HG02973 (cell line): ENCODE data around the gene ANKS1A.
"Not testable (repeated sequence)": the region's sequence is repeated elsewhere in the genome, so short reads cannot be mapped to it uniquely, and the experiment has no call there.

Experiments
- ATAC-seq: cut with Tn5 transposase; IDR thresholded peaks from one replicate; pipeline ENCODE4 v1.9.1; 2021; ENCODE audit warnings: moderate library complexity; ENCODE audit not compliant: unreplicated experiment

ANKS1A gene

DNA sequence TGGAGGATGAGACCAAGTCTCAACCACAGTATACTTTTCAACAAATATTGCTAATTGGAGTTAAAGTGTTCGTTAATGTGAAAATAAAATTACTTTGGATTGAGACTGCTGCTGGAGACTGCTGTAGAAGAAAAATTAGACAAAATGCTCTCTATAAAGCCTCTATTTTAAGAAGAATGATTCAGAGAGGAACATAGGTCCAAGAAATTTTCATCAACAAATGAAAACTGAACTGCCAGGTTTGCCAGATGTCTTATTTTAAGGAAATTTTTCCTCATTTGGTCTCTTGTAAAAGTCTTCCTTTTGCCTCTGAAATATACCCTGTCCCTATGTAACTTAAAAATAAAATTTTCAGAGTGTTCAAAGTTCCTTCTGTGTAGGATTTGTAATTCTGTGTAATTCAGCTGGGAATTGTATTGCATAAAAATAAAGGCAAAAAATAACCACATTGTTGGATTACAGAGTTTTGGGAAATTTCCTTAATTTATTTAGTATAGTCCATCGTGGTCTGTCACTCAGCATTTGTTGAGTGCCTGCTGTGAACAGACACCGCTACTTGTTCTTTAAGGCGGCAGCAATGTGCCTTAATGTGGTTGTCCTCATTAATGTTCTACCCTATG, 27.4 kb downstream of the ANKS1A start:
- no peak for ATAC-seq

DNA sequence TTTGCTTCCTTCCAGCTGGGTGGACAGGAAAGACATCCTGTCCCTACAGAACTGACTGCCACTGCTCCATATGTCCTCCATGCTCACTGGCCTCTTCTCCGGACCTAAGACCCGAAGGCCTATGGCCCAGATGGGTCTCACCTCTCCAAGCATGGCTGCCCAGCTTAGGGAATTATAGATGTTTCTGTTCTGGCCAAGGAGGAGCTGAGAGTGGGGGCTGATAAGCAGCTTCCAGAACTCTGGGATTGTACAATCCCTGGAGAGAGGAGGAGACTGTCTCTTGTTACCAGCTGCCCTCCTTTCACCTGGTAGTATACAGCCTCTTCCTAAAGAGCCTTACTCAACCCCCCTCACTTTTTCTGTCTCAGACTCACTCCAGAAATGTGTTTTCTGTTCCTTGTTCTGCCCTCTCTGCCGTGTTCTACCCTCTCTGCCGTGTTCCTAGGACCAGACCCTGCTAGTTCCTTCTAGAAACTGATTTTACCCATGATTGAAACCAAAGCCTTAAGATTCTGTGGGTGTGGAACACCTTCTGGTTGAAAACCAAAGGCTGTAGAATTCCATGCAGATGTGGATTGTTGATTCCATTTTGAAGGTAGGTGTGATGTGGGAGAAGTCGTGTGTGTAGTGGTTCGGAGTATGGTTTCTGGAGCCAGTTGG, 28.7 kb downstream of the ANKS1A start:
- no peak for ATAC-seq

GRCh38 chr6:34919651-34920050, 30.6 kb downstream of the ANKS1A start:
- no peak for ATAC-seq

DNA sequence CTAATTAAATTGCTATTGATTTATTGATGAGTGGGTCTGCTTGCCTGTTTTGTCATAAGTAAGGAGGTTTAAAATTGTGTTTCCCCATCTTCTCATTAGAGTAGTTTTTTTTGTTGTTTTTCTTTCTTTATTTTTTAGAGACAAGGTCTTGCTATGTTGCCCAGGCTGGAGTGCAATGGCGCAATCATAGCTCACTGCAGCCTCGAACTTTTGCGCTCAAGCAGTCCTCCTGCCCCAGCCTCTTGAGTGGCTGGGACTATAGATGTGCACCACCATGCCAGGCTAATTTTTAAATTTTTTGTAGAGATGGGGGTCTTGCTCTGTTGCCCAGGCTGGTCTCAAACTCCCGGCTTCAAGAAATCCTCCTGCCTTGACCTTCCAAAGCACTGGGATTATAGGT, 31.0 kb downstream of the ANKS1A start:
- no peak for ATAC-seq

DNA sequence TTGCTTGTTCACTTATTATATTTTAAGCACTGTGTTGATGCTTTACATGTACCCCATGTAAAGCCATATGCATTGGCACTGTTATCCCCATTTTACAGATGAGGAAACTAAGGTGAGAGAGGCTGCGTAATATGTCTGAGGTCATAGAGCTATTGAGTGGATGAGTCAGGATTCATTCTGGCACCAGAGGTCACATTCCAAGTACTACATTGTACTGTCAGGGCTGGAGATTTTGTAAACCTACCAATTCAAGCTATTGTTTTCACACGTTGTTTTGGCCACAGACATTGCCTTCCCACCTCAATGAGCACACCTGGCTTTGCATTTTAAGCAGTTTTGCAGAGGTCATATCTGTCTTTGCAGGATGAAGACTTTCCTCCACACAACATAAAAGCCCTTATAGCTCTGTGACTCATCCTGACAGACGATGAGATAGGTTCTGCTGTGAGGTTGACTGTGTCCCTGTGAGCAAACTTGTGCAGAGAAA, 33.2 kb downstream of the ANKS1A start:
- no peak for ATAC-seq

DNA sequence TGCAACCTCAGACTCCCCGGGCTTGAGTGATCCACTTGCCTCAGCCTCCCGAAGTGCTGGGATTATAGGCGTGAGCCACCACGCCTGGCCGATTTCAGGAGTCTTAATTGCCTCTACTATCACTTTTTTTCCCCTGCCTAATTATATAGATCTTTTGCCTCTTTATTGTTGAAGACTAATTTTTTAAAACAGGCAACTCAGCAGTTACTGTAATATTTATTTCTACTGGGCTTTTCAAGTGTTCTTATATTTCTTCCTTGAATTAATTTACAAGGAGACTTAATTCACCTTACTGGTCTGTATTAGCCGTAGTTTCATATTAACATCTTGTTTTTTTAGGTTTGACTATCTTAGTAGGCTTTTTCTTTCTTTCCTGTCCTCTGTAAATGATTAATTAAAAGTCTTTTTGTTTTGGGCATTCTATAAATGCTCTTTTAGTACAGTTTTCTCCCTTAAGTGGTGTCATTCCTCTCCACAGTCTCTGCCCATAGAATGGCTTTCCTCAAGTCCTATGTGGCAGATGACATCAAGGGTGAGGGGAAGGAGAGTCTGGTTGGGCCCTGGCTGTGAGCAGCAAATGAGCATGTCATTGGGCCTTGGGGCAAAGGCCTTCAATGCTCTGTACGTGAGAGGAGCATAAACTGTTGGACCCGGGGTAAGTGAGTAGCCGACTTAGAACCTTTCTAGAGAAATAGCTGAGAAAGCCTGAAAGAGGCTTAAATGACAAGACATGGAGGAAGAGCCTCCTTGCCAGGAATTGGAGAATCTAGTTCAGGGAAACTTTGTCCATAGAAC, 36.0 kb downstream of the ANKS1A start:
- no peak for ATAC-seq

- no peak for ATAC-seq
Observed at GRCh38 chr6:34926655-34927054, 37.6 kb downstream of the ANKS1A start.

DNA sequence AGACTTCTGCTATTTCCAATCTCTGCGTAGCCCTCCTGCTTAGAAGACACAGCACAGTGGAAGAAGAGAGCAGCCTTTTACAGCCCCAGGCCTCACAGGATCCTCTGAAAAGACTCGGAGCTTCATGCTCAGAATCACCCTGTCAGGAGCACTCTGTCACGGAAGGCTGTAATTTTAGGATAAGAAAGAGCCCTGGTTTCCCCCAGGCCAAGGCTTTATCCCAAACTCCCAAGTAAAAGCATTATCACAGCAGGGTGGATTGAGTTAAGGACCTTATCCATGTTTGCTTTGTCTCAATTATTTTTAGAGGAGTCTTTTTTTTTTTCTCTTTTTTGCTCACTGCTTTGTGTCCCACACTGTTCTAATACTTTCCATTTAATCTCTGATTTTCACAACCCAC, 39.2 kb downstream of the ANKS1A start:
- no peak for ATAC-seq

GRCh38 chr6:34928695-34929094, 39.6 kb downstream of the ANKS1A start:
- no peak for ATAC-seq

GRCh38 chr6:34929241-34929978, 40.4 kb downstream of the ANKS1A start:
- no peak for ATAC-seq

GRCh38 chr6:34930221-34930620, 41.2 kb downstream of the ANKS1A start:
- no peak for ATAC-seq

DNA sequence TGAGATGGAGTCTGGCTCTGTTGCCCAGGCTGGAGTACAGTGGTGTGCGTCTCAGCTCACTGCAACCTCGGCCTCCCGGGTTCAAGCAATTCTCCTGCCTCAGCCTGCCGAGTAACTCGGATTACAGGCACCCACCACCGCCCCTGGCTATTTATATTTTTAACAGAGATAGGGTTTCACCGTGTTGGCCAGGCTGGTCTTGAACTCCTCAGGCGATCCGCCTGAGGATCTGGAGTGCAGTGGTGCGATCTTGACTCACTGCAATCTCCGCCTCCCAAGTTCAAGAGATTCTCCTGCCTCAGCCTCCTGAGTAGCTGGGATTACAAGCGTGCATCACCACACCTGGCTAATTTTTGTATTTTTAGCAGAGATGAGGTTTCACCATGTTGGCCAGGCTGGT, 43.1 kb downstream of the ANKS1A start:
- not testable (repeated sequence) for ATAC-seq

- no peak for ATAC-seq
Observed at GRCh38 chr6:34934516-34934915, 45.5 kb downstream of the ANKS1A start.

- ATAC-seq: no peak
Observed at GRCh38 chr6:34938268-34938667, 49.2 kb downstream of the ANKS1A start.

DNA sequence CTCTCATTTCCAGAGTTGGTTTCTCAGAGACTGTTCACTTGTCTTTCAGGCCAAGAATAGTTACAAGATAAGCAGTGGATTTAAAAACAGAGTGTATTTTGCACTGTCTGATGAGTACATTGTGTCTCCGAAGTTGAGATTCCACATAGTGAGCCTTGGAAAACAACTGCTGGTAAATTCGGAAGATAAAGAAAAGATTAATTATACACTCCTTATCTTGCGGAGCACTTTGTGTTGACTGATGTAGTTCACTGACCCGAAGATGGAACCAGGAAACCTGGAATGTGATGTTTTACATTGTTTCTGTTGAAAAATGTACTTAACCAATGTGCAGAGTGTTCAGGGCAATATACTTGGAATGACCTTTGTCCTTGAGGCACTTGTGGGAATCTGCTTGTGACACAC, 51.0 kb downstream of the ANKS1A start:
- no peak for ATAC-seq

- ATAC-seq: no peak
Observed at GRCh38 chr6:34941421-34941820, 52.4 kb downstream of the ANKS1A start.

DNA sequence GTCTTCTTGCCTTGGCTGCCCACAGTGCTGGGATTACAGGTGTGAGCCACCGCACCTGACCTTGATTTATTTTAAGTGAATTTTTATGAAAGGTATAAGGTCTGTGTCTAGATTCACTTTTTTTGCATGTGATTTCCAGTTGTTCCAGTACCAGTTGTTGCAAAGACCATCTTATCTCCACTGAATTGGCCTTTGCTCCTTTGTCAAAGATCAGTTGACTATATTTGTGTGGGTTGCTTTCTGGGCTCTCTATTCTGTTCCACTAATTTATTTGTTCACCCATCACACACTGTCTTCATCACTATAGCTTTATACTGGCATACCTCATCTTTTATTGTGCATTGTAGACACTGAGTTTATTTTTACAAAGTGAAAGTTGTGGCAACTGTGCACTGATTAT, 56.3 kb downstream of the ANKS1A start:
- ATAC-seq: no peak

- ATAC-seq: no peak
Observed at GRCh38 chr6:34947561-34947960, 58.5 kb downstream of the ANKS1A start.

DNA sequence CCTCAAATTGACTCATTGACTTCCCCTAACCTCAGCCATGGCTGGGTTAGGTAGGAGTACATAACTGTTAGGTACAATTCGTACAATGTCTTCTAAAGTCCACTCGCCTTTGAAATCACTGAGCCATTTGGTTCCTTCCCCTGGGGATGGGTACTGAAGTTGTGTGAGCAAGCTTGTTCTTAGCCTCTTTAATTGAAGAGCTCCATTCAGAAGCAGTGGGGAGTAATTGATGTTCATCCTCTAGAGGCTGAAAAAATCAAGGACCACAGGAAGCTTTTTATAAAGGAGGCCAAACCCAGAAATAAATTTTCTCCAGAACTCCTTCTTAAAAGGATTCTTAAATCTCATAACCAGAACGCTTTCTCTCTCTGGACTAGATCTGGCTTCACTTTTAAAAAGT, 60.6 kb downstream of the ANKS1A start:
- ATAC-seq: no peak

DNA sequence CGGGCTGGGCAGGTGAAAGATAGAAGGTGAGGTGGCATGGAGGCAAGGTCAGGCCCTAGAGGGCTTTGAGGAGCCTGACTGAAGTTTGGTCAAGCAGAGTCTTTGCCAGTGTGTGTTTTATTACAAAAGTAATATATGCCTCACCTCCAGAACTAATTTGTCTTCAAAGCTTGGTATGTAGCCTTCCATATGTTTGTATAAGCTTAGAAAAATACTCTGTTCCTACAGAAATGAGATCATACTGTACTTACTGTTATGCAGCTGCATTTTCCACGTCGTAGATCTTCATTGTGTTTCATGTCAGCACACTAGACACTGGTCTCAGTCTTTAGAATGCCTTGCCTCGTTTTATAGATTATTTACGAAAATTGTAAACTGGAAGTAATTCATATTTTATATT, 61.8 kb downstream of the ANKS1A start:
- no peak for ATAC-seq

- no peak for ATAC-seq
Observed at GRCh38 chr6:34951731-34952130, 62.7 kb downstream of the ANKS1A start.
